NCI-H2227 (cell line): Measurements from ENCODE around the gene XYLB.
"Not testable (repeated sequence)": the region's sequence is repeated elsewhere in the genome, so short reads cannot be mapped to it uniquely, and the experiment has no call there.

Source experiments
- DNase-seq: peaks from one replicate; lab custom pipeline; 2025; ENCODE audit not compliant: unreplicated experiment; lab: John Stamatoyannopoulos, UW

Gene XYLB

GRCh38 chr3:38346587-38347410, at the start of gene XYLB:
Gene XYLB (plus strand): TSS chr3:38346785. CDS start chr3:38346869, 84 bp downstream.
- DNase-seq = peak; percentile 88

DNA sequence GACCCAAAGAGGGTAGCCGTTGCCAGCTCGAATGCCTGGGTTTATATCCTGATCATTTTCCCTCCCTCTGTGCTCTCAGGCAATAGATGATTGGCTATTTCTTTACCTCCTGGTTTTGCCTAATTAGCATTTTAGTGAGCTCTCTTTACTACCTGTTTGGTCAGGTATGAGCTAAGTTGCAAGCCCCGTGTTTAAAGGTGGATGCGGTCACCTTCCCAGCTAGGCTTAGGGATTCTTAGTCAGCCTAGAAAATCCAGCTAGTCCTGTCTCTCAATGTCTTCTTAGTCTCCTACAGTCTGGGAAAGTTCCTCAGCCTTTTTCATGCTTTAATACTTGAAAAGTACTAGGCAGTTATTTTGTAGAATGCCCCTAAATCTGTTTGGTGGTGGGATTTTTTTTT, 49.5 kb upstream of the XYLB start:
- DNase-seq = not testable (repeated sequence)

GRCh38 chr3:38297537-38297936, 49.0 kb upstream of the XYLB start:
- DNase-seq = no peak

GRCh38 chr3:38297947-38298711, 48.5 kb upstream of the XYLB start:
- no peak for DNase-seq

GRCh38 chr3:38306941-38307340, 39.6 kb upstream of the XYLB start:
- no peak for DNase-seq

DNA sequence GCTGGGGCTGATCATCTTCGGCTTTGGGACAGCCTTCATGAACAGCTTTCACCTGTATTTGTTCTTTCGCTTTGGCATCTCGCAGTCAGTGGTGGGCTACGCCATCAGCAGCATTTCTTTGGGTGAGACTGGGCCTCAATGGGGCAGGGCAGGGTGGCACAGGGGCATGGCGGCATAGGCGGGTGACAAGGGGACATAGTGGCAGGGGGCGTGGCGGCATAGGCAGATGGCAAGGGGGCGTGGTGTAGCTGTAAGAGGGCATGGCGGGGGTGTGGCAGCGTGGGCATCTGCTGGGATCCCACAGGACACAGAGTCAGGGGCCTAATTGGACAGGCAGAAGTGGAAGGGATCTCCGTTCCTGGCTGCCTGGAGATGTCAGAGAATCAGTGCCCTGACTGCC, 39.0 kb upstream of the XYLB start:
- DNase-seq = no peak

GRCh38 chr3:38308456-38308855, 38.1 kb upstream of the XYLB start:
- DNase-seq = no peak

- no peak for DNase-seq
These were observed 35.1 kb upstream of the XYLB start for GRCh38 chr3:38311476-38311875.

GRCh38 chr3:38311941-38312340, 34.6 kb upstream of the XYLB start:
- no peak for DNase-seq

DNA sequence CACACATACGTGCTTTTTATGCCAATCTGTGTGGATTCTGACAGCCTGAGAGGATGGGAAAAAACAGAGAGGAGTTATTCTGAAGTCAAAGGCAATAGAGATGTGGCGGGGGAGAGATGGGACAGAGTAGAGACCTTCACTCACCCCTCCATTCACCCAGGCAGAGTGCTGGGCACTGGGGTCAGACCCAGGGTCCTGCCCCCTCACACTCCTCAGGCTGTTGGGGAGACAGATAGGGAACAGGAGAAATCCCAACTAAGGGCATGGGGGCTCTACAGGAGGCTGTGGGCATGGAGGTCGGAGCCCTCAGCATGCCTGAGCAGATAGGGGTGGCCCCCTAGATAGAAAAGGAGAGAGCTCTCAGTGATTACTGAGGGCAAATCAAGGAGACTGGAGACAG, 34.2 kb upstream of the XYLB start:
- DNase-seq = no peak

- no peak for DNase-seq
These were observed 33.3 kb upstream of the XYLB start for GRCh38 chr3:38313263-38313662.

GRCh38 chr3:38313695-38314094, 32.9 kb upstream of the XYLB start:
- no peak for DNase-seq

- no peak for DNase-seq
These were observed 32.3 kb upstream of the XYLB start for GRCh38 chr3:38314112-38314763.

- no peak for DNase-seq
These were observed 31.7 kb upstream of the XYLB start for GRCh38 chr3:38314764-38315487.

DNA sequence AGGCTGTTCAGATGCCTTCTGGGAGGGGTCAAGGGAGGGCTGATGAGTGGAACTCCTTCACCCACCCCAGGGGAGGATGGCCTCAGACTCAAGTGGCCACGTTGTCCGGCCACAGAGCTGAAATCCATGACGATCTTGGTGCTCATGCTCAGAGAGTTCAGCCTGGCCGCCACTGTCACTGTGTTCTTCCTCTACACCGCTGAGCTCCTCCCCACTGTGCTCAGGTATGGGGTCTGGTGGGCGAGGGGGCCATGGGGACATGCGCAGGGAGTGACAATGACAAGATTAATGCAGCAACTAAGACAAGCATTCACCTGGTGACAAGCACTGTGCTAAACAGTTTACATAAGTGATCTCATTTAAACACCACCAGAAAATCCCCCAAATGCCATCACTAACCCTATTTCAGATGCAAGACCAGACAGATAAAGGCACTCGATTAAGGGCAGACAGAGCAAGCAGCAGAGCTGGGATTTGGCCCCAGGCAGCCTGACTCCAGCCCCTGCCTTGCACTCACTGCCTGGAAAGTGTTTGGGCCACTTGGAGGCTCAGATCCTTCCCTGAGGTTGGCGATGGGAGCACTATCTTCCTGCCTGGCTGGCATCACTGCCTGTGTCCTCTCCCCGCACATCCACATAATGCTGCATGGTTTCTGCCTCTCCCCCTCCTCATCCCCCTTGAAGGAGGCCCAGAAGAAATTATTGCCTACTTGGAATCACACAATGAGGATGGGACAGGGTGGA, 30.9 kb upstream of the XYLB start:
- no peak for DNase-seq

- DNase-seq = no peak
These were observed 30.0 kb upstream of the XYLB start for GRCh38 chr3:38316356-38317191.

DNA sequence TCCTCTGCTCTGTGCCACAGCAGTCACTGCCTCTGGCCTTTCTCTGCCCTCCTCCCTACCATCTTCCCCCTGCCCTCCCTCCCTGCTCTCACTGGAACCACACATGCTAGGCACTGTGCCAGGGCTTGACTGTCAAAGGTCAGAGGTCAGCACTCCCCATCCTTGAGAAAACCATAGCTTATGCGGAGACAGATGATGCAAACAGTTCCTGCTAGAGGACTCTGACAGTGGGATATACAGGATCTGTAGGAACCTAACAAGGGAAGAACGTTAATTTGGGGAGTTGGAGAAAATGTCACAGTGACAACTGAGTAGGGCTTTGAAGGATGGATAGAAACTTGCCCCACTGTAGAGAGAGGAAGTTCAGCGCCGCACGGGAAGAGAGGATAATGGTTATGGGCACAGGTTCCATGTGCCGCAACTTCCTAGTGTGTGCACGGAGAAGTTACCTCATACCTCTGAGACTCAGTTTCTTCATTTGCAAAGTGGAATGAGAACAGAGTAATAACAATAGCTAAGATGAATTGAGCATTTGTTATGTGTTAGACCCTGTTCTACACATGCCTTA, 29.3 kb upstream of the XYLB start:
- DNase-seq = no peak

GRCh38 chr3:38318766-38319671, 27.6 kb upstream of the XYLB start:
- DNase-seq = no peak
